Erythroblast (primary cell): ENCODE data around the gene CLEC9A.

Experiments used
- GATA1 ChIP-seq: IDR thresholded peaks from 2 replicates; pipeline ENCODE4 v1.6.1; 2011; ENCODE audit warnings: low read depth, mild to moderate bottlenecking, control low read depth, low read length, moderate library complexity
- POLR2A ChIP-seq: IDR thresholded peaks from 2 replicates; pipeline ENCODE4 v1.6.1; 2011; ENCODE audit warnings: mild to moderate bottlenecking, low read length

DNA sequence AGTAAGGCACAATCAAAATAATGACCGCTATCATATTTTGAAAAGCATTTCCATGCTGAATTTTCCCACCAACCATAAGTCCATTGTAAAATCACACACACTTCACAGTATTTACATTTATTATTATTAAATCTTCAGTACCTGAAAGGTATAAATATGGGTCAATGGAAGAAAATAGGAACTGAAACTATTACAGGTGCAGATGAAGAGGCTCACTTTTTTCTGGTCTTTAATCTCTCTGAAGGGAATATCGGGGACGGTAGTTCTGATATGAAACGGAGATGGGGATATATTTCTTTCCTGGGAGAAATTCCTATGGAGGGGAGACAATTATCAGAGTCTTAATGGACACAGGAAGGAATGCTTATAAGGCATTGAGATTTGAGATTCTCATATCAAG is 39.9 kb downstream of the CLEC9A start:
- TF ChIP-seq GATA1 (no peak), POLR2A (no peak)
